DMS 273 treated with DMSO at 0.1 percent for 48 hours (cell line): ENCODE results near the gene GTF2E1.
"Not testable (repeated sequence)": the region's sequence is repeated elsewhere in the genome, so short reads cannot be mapped to it uniquely, and the experiment has no call there.

Experiments
- DNase-seq: peaks from one replicate; lab custom pipeline; 2025; lab: John Stamatoyannopoulos, UW

The GTF2E1 gene

GRCh38 chr3:120742198-120742848 is at the start of gene GTF2E1, which contains the start of gene RABL3:
Gene GTF2E1 (plus strand): TSS chr3:120742744. CDS start chr3:120750553, 7,809 bp downstream.
Gene RABL3 (minus strand): TSS chr3:120742516. CDS start chr3:120742507, 9 bp downstream.
- peak; percentile 100 for DNase-seq

- no peak for DNase-seq
These were observed 48.9 kb upstream of the GTF2E1 start for GRCh38 chr3:120693439-120694171.

GRCh38 chr3:120699333-120699732 is 43.2 kb upstream of the GTF2E1 start:
- DNase-seq = no peak

GRCh38 chr3:120705884-120706582 is 36.5 kb upstream of the GTF2E1 start:
- no peak for DNase-seq

- DNase-seq = no peak
These were observed 35.6 kb upstream of the GTF2E1 start for GRCh38 chr3:120706950-120707349.

GRCh38 chr3:120708408-120708807 is 34.1 kb upstream of the GTF2E1 start:
- no peak for DNase-seq

DNA sequence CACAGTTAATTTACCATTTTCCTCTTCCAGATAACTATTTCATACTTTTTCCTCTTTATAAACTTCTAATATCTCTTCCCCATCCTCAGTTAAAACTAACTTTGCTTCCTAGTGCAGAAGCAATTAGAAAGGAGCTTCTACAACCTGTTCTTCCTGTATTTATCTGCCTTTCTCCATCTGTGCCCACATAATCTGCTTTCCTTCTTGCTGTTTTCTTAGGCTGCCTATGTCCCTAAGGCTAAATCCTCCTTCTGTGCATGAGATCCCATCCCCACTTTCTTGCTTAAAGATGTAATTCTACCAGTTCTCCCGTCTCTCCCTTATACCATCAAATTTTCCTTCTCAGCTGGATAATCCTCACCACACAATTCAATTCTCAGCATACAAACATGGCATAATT is 32.2 kb upstream of the GTF2E1 start:
- no peak for DNase-seq

DNA sequence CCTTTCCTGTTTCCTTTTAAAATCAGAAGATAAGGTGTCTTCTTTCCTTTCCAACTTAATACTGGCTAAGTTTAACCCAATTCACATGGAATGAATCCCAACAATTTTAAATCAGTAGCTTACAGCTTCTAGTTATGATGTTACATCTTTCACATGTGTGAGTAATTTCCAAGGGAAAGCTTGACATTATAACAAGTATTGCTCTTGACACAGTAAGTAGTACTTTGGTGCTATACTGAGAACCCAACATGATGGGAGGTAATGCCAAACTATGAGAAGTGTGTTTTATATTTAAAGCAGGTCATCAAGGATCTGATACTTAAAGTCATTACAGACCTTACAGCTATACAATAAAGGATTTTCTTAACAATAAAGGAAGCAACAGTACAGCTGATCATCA is 29.3 kb upstream of the GTF2E1 start:
- no peak for DNase-seq

DNA sequence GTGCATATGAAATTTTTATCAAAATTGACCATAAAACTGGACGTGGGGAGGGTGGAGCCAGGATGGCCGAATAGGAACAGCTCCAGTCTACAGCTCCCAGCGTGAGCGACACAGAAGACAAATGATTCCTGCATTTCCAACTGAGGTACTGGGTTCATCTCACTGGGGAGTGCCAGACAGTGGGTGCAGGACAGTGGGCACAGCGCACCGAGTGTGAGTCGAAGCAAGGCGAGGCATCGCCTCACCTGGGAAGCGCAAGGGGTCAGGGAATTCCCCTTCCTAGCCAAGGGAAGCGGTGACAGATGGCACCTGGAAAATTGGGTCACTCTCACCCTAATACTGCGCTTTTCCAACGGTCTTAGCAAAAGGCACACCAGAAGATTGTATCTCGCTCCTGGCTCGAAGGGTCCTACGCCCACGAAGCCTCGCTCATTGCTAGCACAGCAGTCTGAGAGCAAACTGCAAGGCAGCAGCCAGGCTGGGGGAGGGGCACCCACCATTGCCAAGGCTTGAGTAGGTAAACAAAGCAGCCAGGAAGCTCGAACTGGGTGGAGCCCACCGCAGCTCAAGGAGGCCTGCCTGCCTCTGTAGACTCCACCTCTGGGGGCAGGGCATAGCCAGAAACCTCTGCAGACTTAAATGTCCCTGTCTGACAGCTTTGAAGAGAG is 23.2 kb upstream of the GTF2E1 start:
- not testable (repeated sequence) for DNase-seq

- no peak for DNase-seq
These were observed 15.8 kb upstream of the GTF2E1 start for GRCh38 chr3:120726791-120727190.

DNA sequence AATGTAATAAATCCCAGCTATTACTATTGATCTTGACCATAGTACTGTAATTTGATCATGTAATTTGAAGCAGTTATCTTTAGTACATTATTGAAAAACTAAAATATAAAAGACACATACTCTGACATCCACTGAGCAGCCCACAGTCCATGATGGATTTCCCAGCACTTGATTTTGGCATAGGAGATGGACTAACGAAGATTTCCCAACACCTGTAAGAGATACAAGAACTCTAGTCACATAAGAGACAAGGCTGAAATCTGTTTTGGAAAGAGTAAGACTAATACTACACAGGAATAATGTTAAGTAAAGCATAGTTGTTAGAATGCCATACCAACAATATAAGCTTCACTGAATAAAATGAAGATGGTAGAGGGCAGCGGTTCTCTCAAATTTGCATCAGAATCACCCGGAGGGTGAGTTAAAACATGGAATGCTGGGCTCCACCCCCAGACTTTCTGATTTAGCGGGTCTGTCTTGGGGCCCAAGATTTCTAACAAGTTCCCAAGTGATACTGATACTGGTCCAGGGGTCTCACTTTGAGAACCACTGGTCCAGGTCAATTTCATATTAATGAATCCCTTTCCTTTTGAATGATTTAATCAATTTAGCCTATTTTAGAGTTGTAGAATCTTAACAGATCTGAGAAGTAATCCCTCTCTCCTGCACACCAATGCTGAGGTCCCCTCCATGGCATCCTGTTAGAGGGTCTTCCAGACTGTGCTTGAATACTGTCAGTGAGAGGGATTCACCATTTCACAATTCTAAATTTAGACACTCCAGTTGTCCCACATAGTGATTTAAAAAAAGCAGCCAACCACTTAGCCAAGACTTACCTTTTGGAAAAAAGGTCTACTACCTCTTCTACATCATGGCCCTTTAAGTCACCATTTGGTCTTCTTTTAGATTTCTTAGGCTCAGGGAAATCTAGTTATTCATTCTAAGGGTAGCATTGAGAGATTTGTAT is 11.7 kb upstream of the GTF2E1 start:
- no peak for DNase-seq

- DNase-seq = not testable (repeated sequence)
These were observed 4.5 kb upstream of the GTF2E1 start for GRCh38 chr3:120738006-120738405.

DNA sequence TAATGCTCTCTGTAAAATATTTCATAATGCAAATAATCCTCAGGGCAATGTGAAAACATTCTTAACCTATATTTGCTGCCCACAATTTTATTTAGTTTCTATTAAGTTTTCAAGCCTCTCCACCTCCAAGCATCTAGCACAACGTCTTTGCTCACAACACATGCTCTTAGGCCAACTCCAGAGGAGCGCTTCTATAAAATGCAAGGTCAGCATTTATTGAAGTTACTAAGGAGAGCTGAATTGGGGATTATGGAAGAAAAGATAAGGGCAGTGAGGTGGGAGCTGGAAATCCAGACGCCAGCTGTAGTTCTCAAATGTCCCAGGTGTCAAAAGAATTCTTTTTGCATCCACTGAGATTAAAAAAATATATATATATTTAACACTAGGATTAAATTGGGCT is 1.2 kb upstream of the GTF2E1 start:
- DNase-seq = no peak

DNA sequence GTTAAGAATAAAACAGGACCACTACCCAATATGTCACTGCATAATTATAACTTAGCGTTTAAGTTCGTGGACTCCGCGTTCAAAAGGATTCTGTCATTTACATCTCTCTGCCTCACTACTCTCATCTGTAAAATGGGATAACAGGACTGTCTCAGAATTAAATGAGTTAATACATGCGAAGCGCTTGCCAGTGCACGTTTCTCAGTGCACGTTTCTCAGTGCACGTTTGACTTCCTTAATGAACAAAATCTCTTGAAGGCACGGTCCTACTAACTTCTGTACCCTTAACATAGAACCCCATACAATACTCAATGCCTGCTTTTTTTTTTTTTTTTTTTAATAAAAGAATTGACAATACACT is 727 bp upstream of the GTF2E1 start:
- DNase-seq = no peak

DNA sequence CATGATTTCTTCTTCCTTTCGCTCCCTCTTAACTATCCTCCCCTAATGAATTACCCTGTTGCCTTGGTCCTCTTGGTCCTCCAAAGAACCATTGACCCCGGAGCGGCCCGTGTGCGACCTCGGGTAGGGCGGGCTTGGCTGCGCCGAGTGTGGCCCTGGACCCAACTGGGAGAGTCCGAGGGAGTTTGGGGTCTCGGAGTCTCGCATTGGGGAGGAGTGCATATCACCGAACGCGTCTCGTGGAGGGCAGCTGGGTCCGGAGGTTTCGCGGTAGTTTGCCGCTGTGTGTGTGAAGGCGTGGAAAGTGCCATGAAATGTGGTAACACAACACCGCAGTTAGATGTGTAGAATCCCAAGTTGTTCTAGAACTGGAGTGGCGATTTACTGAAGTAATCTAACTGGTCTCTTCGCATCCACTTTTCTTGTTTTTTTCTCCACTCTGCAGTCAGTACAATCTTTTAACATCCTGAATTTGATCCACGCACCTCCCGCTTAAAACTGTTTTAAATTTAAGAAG is 363 bp downstream of the GTF2E1 start:
- DNase-seq = peak; percentile 56

DNA sequence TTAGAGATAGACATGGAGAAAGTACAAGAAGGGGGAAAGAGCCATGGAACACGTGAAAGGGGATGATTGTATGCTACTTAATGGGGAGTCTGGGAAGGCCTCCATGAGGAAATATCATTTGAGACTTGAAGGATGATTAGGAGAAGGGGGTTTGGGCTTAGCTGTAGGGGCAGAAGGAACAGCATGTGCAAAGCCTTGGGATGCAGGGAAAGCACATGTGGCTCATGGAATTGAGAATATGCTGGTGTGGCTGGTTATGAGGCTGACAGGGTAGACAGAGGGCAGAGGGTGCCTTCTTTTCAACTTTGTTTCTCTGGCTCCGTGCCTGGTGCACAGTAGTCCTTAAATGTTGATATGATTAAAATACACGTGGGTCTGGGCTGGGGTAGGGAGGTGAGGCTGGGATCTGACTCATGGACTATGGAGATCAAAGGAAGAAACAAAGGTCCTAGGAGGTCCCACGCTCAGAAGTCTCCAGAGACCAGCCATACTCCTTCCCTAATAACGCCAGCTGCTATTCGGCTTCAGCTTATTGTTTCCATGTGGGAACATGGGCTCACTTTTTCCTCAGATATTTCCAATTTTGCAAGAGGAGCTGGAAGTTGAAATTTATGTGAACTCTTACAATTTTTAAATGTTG is 1.1 kb downstream of the GTF2E1 start:
- DNase-seq = no peak

DNA sequence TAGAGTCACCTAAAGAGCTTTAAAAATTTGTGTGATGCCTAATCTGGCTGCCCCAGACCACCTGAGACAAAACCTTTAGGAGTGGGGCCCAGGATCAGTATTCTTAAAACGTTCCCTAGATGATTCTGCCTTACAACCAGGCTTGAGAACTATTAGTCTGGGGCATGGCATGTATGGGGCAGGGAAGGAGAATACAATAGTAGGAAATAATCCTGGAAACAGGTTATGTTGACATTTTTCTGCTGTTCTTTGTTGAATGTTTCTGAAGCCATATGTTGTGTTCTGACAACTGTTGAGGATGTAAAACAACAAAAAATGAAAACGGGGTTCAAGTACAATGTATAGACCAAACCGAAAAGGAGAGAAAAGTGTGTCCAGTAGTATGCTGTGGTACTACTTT is 2.9 kb downstream of the GTF2E1 start:
- no peak for DNase-seq

DNA sequence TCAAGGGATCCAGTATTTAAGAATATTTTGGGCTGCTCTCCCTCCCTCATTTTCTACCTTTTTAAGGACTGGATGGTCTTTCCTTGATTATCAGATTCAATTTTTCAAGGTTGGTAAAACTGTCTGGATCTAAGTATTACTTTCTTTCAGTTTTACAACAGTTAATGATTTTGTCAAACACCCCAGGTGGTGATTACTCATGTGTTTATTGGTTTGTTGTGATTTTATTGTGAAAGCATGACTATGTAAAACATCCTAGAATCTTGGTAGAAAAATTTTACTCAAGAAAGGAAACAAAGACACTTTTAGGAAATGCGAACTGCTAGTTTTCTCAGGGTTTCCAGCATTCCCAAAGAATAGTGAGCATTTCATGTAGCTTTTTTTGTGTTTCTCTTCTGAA is 7.3 kb downstream of the GTF2E1 start:
- DNase-seq = no peak

GRCh38 chr3:120752230-120752629 is 9.7 kb downstream of the GTF2E1 start:
- no peak for DNase-seq

DNA sequence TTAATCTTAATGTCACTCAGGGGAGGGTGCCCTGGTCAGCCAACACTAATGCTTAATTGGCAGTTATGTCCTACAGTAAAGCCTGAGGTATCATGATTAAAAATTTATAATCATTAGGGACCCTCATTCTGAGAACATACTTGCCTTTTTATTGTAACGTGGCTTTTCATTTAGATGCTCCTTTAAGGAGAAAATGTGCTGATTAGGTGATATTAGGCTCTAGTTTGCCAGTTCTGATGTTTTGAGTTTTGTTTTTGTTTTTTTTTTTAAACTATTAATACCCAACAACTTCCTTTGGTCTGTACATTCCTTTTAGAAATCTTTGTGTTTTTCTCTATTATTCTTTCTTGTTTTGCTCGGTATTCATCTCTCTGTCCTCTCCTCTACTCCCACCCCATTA is 10.3 kb downstream of the GTF2E1 start:
- no peak for DNase-seq

DNA sequence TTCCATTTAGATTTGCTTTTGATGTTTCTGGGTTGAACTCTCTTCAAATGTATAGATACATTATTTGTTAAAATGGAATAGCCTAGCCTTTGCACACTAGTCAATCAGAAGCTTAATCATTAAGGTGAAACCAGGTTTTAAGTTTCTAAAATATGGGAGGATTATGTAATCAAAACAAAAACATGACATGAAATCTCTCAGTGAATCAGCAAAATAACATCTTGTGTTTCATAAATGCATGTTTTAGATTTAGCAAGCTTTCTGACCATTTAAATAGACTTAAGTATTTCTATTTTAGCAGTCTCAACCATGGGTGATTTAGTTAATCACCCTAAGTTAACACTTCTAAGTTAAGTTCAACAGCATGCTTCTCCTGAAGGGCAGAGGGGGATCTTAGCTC is 11.3 kb downstream of the GTF2E1 start:
- no peak for DNase-seq
